H9 (cell line): Measurements from ENCODE around the gene STAB1. TPM values are rescaled to one million over a fixed set of nuclear protein-coding genes. Genes with fewer than 3 reads are reported as not detected.

Experiments
- DNase-seq: peaks from one replicate; pipeline ENCODE4 v3.0.0-alpha.2; 2017
- H2AFZ ChIP-seq: one replicate; pipeline ENCODE4 v1.6.1; 2013; ENCODE audit warnings: mild to moderate bottlenecking, low read length, control low read depth, moderate library complexity
- H2AK5ac ChIP-seq: 2 replicates; pipeline ENCODE4 v1.6.1; 2013; ENCODE audit warnings: low read length, control low read depth, mixed read lengths; ENCODE audit not compliant: insufficient read length
- H2BK120ac ChIP-seq: one replicate; pipeline ENCODE4 v1.6.1; 2013; ENCODE audit warnings: low read depth, mild to moderate bottlenecking, low read length, control low read depth, inconsistent platforms; ENCODE audit not compliant: poor library complexity, severe bottlenecking
- H2BK12ac ChIP-seq: 2 replicates; pipeline ENCODE4 v1.6.1; 2013; ENCODE audit warnings: low read length, control low read depth, mixed read lengths, low read depth; ENCODE audit not compliant: insufficient read length
- H2BK15ac ChIP-seq: 2 replicates; pipeline ENCODE4 v1.6.1; 2013; ENCODE audit warnings: low read depth, low read length, control low read depth
- H2BK20ac ChIP-seq: one replicate; pipeline ENCODE4 v1.6.1; 2013; ENCODE audit warnings: low read depth, mild to moderate bottlenecking, low read length, control low read depth, inconsistent platforms; ENCODE audit not compliant: poor library complexity, severe bottlenecking
- H2BK5ac ChIP-seq: 2 replicates; pipeline ENCODE4 v1.6.1; 2013; ENCODE audit warnings: low read length, control low read depth, mixed read lengths; ENCODE audit not compliant: insufficient read length
- H3K14ac ChIP-seq: 2 replicates; pipeline ENCODE4 v1.6.1; 2013; ENCODE audit warnings: low read length, control low read depth; ENCODE audit not compliant: insufficient read depth
- H3K18ac ChIP-seq: 2 replicates; pipeline ENCODE4 v1.6.1; 2013; ENCODE audit warnings: low read depth, mild to moderate bottlenecking, mixed read lengths, low read length, control low read depth; ENCODE audit not compliant: insufficient read length
- H3K23ac ChIP-seq: 2 replicates; pipeline ENCODE4 v1.6.1; 2013; ENCODE audit warnings: low read length, control low read depth, mixed read lengths, low read depth; ENCODE audit not compliant: insufficient read length
- H3K23me2 ChIP-seq: 2 replicates; pipeline ENCODE4 v1.6.1; 2013; ENCODE audit warnings: low read depth, mild to moderate bottlenecking, mixed read lengths, low read length, control low read depth; ENCODE audit not compliant: insufficient read length, poor library complexity, severe bottlenecking
- H3K27ac ChIP-seq: 2 replicates; pipeline ENCODE4 v1.5.1; 2013; ENCODE audit warnings: low read length, control low read depth, mixed read lengths, low read depth; ENCODE audit not compliant: insufficient read length
- H3K27me3 ChIP-seq: 2 replicates; pipeline ENCODE4 v1.6.1; 2013; ENCODE audit warnings: low read length, control low read depth, inconsistent platforms; ENCODE audit not compliant: insufficient read depth
- H3K4ac ChIP-seq: 2 replicates; pipeline ENCODE4 v1.6.1; 2013; ENCODE audit warnings: low read depth, mild to moderate bottlenecking, control low read depth, inconsistent platforms, low read length, moderate library complexity
- H3K4me1 ChIP-seq: 2 replicates; pipeline ENCODE4 v1.6.1; 2013; ENCODE audit warnings: low read length, control low read depth, inconsistent platforms; ENCODE audit not compliant: insufficient read depth
- H3K4me2 ChIP-seq: 2 replicates; pipeline ENCODE4 v1.6.1; 2013; ENCODE audit warnings: low read length, control low read depth, mixed read lengths; ENCODE audit not compliant: insufficient read length, insufficient read depth
- H3K56ac ChIP-seq: 2 replicates; pipeline ENCODE4 v1.6.1; 2013; ENCODE audit warnings: low read depth, mild to moderate bottlenecking, mixed read lengths, low read length, control low read depth; ENCODE audit not compliant: insufficient read length
- H3K79me1 ChIP-seq: 2 replicates; pipeline ENCODE4 v1.6.1; 2013; ENCODE audit warnings: low read depth, mild to moderate bottlenecking, moderate library complexity, low read length, control low read depth, inconsistent platforms; ENCODE audit not compliant: insufficient read depth, poor library complexity, severe bottlenecking
- H3K79me2 ChIP-seq: 2 replicates; pipeline ENCODE4 v1.6.1; 2013; ENCODE audit warnings: low read length, control low read depth, inconsistent platforms; ENCODE audit not compliant: insufficient read depth
- H3K9ac ChIP-seq: 2 replicates; pipeline ENCODE4 v1.6.1; 2013; ENCODE audit warnings: low read length, control low read depth, mixed read lengths; ENCODE audit not compliant: insufficient read length; ENCODE audit errors: extremely low read depth
- H3K9me3 ChIP-seq: one replicate; pipeline ENCODE4 v1.6.1; 2013; ENCODE audit warnings: low read depth, low read length, inconsistent platforms; ENCODE audit not compliant: control insufficient read depth
- H3T11ph ChIP-seq: one replicate; pipeline ENCODE4 v1.6.1; 2013; ENCODE audit warnings: mild to moderate bottlenecking, low read length, control low read depth, inconsistent platforms
- H4K20me1 ChIP-seq: one replicate; pipeline ENCODE4 v1.6.1; 2013; ENCODE audit not compliant: control insufficient read depth, insufficient read length, insufficient read depth
- H4K5ac ChIP-seq: 2 replicates; pipeline ENCODE4 v1.6.1; 2013; ENCODE audit warnings: low read depth, mild to moderate bottlenecking, mixed read lengths, low read length, control low read depth; ENCODE audit not compliant: insufficient read length
- H4K8ac ChIP-seq: replicated peaks from 2 replicates; pipeline ENCODE4 v1.6.1; 2013; ENCODE audit warnings: low read length, control low read depth, mixed read lengths, low read depth; ENCODE audit not compliant: insufficient read length
- H4K91ac ChIP-seq: 2 replicates; pipeline ENCODE4 v1.6.1; 2013; ENCODE audit warnings: low read depth, mild to moderate bottlenecking, moderate library complexity, mixed read lengths, low read length, control low read depth; ENCODE audit not compliant: insufficient read length
- H3K27ac Mint-ChIP-seq, 3 experiments: 2 replicates in 2 of 3; 3 replicates in 1 of 3; pipeline ENCODE4 v1.8.0; 2020 to 2021; ENCODE audit warnings: mixed read lengths in 3 of 3, mild to moderate bottlenecking in 1 of 3, moderate library complexity in 1 of 3
- H3K27me3 Mint-ChIP-seq: 2 replicates; pipeline ENCODE4 v1.8.0; 2021; ENCODE audit warnings: low read depth, mild to moderate bottlenecking, moderate library complexity, mixed read lengths
- H3K36me3 Mint-ChIP-seq, 3 experiments: 2 replicates in 2 of 3; 3 replicates in 1 of 3; pipeline ENCODE4 v1.8.0; 2020 to 2021; ENCODE audit warnings: low read depth in 3 of 3, mixed read lengths in 3 of 3; ENCODE audit not compliant: insufficient read depth in 1 of 3
- H3K4me1 Mint-ChIP-seq, 2 experiments: 2 replicates each; pipeline ENCODE4 v1.8.0; 2020; ENCODE audit warnings: mixed read lengths in 2 of 2
- H3K4me3 Mint-ChIP-seq, 2 experiments: 2 replicates in 1 of 2; 3 replicates in 1 of 2; pipeline ENCODE4 v1.8.0; 2020 to 2021; ENCODE audit warnings: mild to moderate bottlenecking in 2 of 2, mixed read lengths in 2 of 2, moderate library complexity in 1 of 2
- H3K9me3 Mint-ChIP-seq, 2 experiments: 2 replicates in 1 of 2; 3 replicates in 1 of 2; pipeline ENCODE4 v1.8.0; 2020; ENCODE audit warnings: mild to moderate bottlenecking in 2 of 2, mixed read lengths in 2 of 2, moderate library complexity in 1 of 2
- WGBS: extraction: QIAGEN DNeasy Blood & Tissue Kit; methylation state at CpG from one replicate; pipeline ENCODE4 v1.1.7; 2013; ENCODE audit warnings: missing lambda C conversion rate, low lambda C conversion rate, mixed read lengths; ENCODE audit not compliant: insufficient read length; ENCODE audit errors: extremely low coverage; 5-methylcytosine and 5-hydroxymethylcytosine counted together
- total RNA-seq: library from RNA; stranded (reverse); gene quantifications from 2 replicates; pipeline ENCODE4 v1.2.1, GENCODE V29; 2021
- TF ChIP-seq, protein P1 (sequence below): fragments of 200-600 bp; sonication (generic); conservative IDR thresholded peaks from 3 replicates; pipeline ENCODE4 v1.8.0; 2021; ENCODE audit warnings: antibody characterized with exemption, mild to moderate bottlenecking

The STAB1 gene
- total RNA-seq, 1 experiment from 2014 or later, result 1.5 TPM

- no peaks in the 10 kb centered on the region; the same call in 1 of the 2 replicates for H3K27me3 Mint-ChIP-seq
- Histone ChIP-seq H3K27ac (no peak overlapping the region), H3K4me1 (no peaks in the 10 kb centered on the region; the same call in 1 of the 2 replicates), H3K9me3 (no peaks in the 10 kb centered on the region), H2BK15ac (no peak overlapping the region), H2BK12ac (no peak overlapping the region), H2BK120ac (no peak overlapping the region), H3K27me3 (no peaks in the 10 kb centered on the region), H4K91ac (no peak overlapping the region), H3K23ac (no peak overlapping the region), H4K8ac (no peak overlapping the region), H2BK20ac (no peak overlapping the region), H4K5ac (no peak overlapping the region), H3K14ac (no peak overlapping the region), H3K79me2 (peaks cover 4% of the 10 kb centered on the region; the same call in 1 of the 2 replicates), H2AK5ac (no peak overlapping the region), H3K9ac (no peak overlapping the region), H3K4ac (no peak overlapping the region), H3K23me2 (peaks cover 4% of the 10 kb centered on the region), H2BK5ac (no peak overlapping the region), H3K79me1 (peaks cover 5% of the 10 kb centered on the region), H3T11ph (no peak overlapping the region), H3K56ac (no peak overlapping the region), H2AFZ (no peak overlapping the region), H3K18ac (no peak overlapping the region), H3K4me2 (no peak overlapping the region), H4K20me1 (no peaks in the 10 kb centered on the region)
- TF ChIP-seq, protein P1, sequence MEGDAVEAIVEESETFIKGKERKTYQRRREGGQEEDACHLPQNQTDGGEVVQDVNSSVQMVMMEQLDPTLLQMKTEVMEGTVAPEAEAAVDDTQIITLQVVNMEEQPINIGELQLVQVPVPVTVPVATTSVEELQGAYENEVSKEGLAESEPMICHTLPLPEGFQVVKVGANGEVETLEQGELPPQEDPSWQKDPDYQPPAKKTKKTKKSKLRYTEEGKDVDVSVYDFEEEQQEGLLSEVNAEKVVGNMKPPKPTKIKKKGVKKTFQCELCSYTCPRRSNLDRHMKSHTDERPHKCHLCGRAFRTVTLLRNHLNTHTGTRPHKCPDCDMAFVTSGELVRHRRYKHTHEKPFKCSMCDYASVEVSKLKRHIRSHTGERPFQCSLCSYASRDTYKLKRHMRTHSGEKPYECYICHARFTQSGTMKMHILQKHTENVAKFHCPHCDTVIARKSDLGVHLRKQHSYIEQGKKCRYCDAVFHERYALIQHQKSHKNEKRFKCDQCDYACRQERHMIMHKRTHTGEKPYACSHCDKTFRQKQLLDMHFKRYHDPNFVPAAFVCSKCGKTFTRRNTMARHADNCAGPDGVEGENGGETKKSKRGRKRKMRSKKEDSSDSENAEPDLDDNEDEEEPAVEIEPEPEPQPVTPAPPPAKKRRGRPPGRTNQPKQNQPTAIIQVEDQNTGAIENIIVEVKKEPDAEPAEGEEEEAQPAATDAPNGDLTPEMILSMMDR, result no peak
- no CpG with 5 or more reads among the region's 6 CpGs for WGBS
- peaks cover 29 to 43% of the 10 kb centered on the region in 2 experiments for H3K4me1 Mint-ChIP-seq
- DNase-seq, result no peak
- no peaks in the 10 kb centered on the region for H3K9me3 Mint-ChIP-seq
- no peak overlapping the region; a peak in 1 of 5 replicates for H3K4me3 Mint-ChIP-seq
- H3K27ac Mint-ChIP-seq, result peak overlapping the region in 2 of 3 experiments; percentile 29 to 34; a peak in 2 of 7 replicates
- H3K36me3 Mint-ChIP-seq, result peaks cover 29 to 56% (median 51%) of the 10 kb centered on the region in 3 experiments
These were observed 36.9 kb upstream of the STAB1 start for GRCh38 chr3:52458031-52458760.
